Trophoblast cell (in vitro differentiated cells and primary cell): ENCODE measurements around the gene STX10.

Source experiments
- DNase-seq, 2 donors: peaks; one replicate each; pipeline ENCODE4 v3.0.0-alpha.2; 2016
- H2AFZ ChIP-seq: 2 replicates; pipeline ENCODE4 v1.6.1; 2013; ENCODE audit warnings: low read length, moderate library complexity, mild to moderate bottlenecking; ENCODE audit not compliant: insufficient read depth, poor library complexity
- H2AK5ac ChIP-seq: 2 replicates; pipeline ENCODE4 v1.6.1; 2013; ENCODE audit warnings: mild to moderate bottlenecking, low read length
- H2BK120ac ChIP-seq: 2 replicates; pipeline ENCODE4 v1.6.1; 2013; ENCODE audit warnings: low read length, mild to moderate bottlenecking, moderate library complexity; ENCODE audit not compliant: insufficient read depth, poor library complexity
- H2BK12ac ChIP-seq: 2 replicates; pipeline ENCODE4 v1.6.1; 2013; ENCODE audit warnings: mild to moderate bottlenecking, low read length, moderate library complexity
- H2BK5ac ChIP-seq: 2 replicates; pipeline ENCODE4 v1.6.1; 2013; ENCODE audit warnings: low read length, low read depth, moderate library complexity, mild to moderate bottlenecking; ENCODE audit not compliant: poor library complexity
- H3K14ac ChIP-seq: 2 replicates; pipeline ENCODE4 v1.6.1; 2013; ENCODE audit warnings: mild to moderate bottlenecking, low read length
- H3K18ac ChIP-seq: 2 replicates; pipeline ENCODE4 v1.6.1; 2013; ENCODE audit warnings: mild to moderate bottlenecking, low read length
- H3K23ac ChIP-seq: 2 replicates; pipeline ENCODE4 v1.6.1; 2013; ENCODE audit warnings: low read length
- H3K27ac ChIP-seq: 2 replicates; pipeline ENCODE4 v1.5.1; 2013; ENCODE audit warnings: low read depth, mild to moderate bottlenecking, inconsistent platforms, low read length, moderate library complexity
- H3K27me3 ChIP-seq: 2 replicates; pipeline ENCODE4 v1.6.1; 2013; ENCODE audit warnings: inconsistent platforms, mild to moderate bottlenecking, low read length, moderate library complexity; ENCODE audit not compliant: insufficient read depth
- H3K36me3 ChIP-seq, 2 experiments: 1 replicate in 1 of 2; 2 replicates in 1 of 2; pipeline ENCODE4 v1.6.1; 2013; ENCODE audit warnings: low read length in 2 of 2, mild to moderate bottlenecking in 2 of 2, moderate library complexity in 1 of 2; ENCODE audit not compliant: insufficient read depth in 2 of 2, control insufficient read depth in 1 of 2
- H3K4ac ChIP-seq: 2 replicates; pipeline ENCODE4 v1.6.1; 2013; ENCODE audit warnings: low read depth, mild to moderate bottlenecking, low read length, moderate library complexity
- H3K4me1 ChIP-seq, 2 experiments: 1 replicate in 1 of 2; 2 replicates in 1 of 2; pipeline ENCODE4 v1.6.1; 2013; ENCODE audit warnings: low read length in 2 of 2, mild to moderate bottlenecking in 2 of 2, moderate library complexity in 1 of 2; ENCODE audit not compliant: insufficient read depth in 2 of 2, control insufficient read depth in 1 of 2
- H3K4me2 ChIP-seq: 2 replicates; pipeline ENCODE4 v1.6.1; 2013; ENCODE audit warnings: inconsistent platforms, mild to moderate bottlenecking, low read length, moderate library complexity
- H3K4me3 ChIP-seq: 2 replicates; pipeline ENCODE4 v1.5.1; 2013; ENCODE audit warnings: mild to moderate bottlenecking, low read depth, low read length, inconsistent platforms
- H3K79me1 ChIP-seq: one replicate; pipeline ENCODE4 v1.6.1; 2013; ENCODE audit warnings: low read length
- H3K79me2 ChIP-seq: 2 replicates; pipeline ENCODE4 v1.6.1; 2013; ENCODE audit warnings: low read length, mild to moderate bottlenecking; ENCODE audit not compliant: control insufficient read depth, insufficient read depth, poor library complexity
- H3K9ac ChIP-seq: 2 replicates; pipeline ENCODE4 v1.6.1; 2013; ENCODE audit warnings: mild to moderate bottlenecking, low read length
- H3K9me3 ChIP-seq: 2 replicates; pipeline ENCODE4 v1.6.1; 2013; ENCODE audit warnings: low read depth, mild to moderate bottlenecking, control low read depth, inconsistent platforms, low read length; ENCODE audit not compliant: insufficient read depth
- H4K12ac ChIP-seq: 2 replicates; pipeline ENCODE4 v1.6.1; 2013; ENCODE audit warnings: low read depth, mild to moderate bottlenecking, low read length, moderate library complexity
- H4K8ac ChIP-seq: 2 replicates; pipeline ENCODE4 v1.6.1; 2013; ENCODE audit warnings: low read depth, mild to moderate bottlenecking, low read length, moderate library complexity
- H4K91ac ChIP-seq: one replicate; pipeline ENCODE4 v1.6.1; 2013; ENCODE audit warnings: low read depth, mild to moderate bottlenecking, low read length, moderate library complexity
- WGBS: extraction: QIAGEN DNeasy Blood & Tissue Kit; methylation state at CpG from one replicate; pipeline ENCODE4 v1.1.7; 2013; ENCODE audit warnings: missing lambda C conversion rate; ENCODE audit not compliant: insufficient read length, insufficient coverage; ENCODE audit errors: extremely low coverage; 5-methylcytosine and 5-hydroxymethylcytosine counted together

Gene STX10

GRCh38 chr19:13120031-13120430, 30.1 kb downstream of the STX10 start:
- DNase-seq: no peak
- no peak overlapping the region for H2BK5ac ChIP-seq
- no peak overlapping the region for H3K23ac ChIP-seq
- peak overlapping the region; percentile 88 for H3K4ac ChIP-seq
- peaks cover 11% of the 10 kb centered on the region for H3K79me1 ChIP-seq
- H3K9me3 ChIP-seq: no peaks in the 10 kb centered on the region
- H4K8ac ChIP-seq: no peak overlapping the region
- H2BK120ac ChIP-seq: no peak overlapping the region
- H3K4me3 ChIP-seq: no peak overlapping the region
- no peak overlapping the region for H4K91ac ChIP-seq
- H3K4me1 ChIP-seq: peaks cover 18 to 26% of the 10 kb centered on the region in 2 experiments
- no peak overlapping the region for H2AFZ ChIP-seq
- H2BK12ac ChIP-seq: no peak overlapping the region
- H3K27me3 ChIP-seq: no peaks in the 10 kb centered on the region
- no peak overlapping the region for H2AK5ac ChIP-seq
- WGBS: no CpG with 5 or more reads among the region's 9 CpGs
- peaks cover 25 to 26% of the 10 kb centered on the region in 2 experiments for H3K36me3 ChIP-seq
- no peak overlapping the region for H3K14ac ChIP-seq
- no peak overlapping the region for H3K9ac ChIP-seq
- H3K4me2 ChIP-seq: peak overlapping the region; percentile 95
- peaks cover 44% of the 10 kb centered on the region for H3K79me2 ChIP-seq
- no peak overlapping the region for H3K27ac ChIP-seq
- H3K18ac ChIP-seq: no peak overlapping the region
- H4K12ac ChIP-seq: no peak overlapping the region

GRCh38 chr19:13119627-13120026, 30.5 kb downstream of the STX10 start:
- H2BK120ac ChIP-seq: no peak overlapping the region
- no peak overlapping the region for H3K14ac ChIP-seq
- no peak overlapping the region for H3K4me3 ChIP-seq
- no peak overlapping the region for H2AFZ ChIP-seq
- no peak overlapping the region for H2BK12ac ChIP-seq
- H3K79me2 ChIP-seq: peaks cover 44% of the 10 kb centered on the region
- no peak overlapping the region for H3K18ac ChIP-seq
- H3K23ac ChIP-seq: no peak overlapping the region
- no CpG with 5 or more reads among the region's 8 CpGs for WGBS
- H2BK5ac ChIP-seq: no peak overlapping the region
- H3K4ac ChIP-seq: peak overlapping the region; percentile 88
- no peak overlapping the region for H3K9ac ChIP-seq
- peaks cover 18 to 26% of the 10 kb centered on the region in 2 experiments for H3K4me1 ChIP-seq
- no peak overlapping the region for H4K91ac ChIP-seq
- peak overlapping the region; percentile 95 for H3K4me2 ChIP-seq
- no peak overlapping the region for H4K12ac ChIP-seq
- no peaks in the 10 kb centered on the region for H3K9me3 ChIP-seq
- no peak overlapping the region for H3K27ac ChIP-seq
- H4K8ac ChIP-seq: no peak overlapping the region
- H3K36me3 ChIP-seq: peaks cover 24 to 26% of the 10 kb centered on the region in 2 experiments
- no peaks in the 10 kb centered on the region for H3K27me3 ChIP-seq
- H2AK5ac ChIP-seq: no peak overlapping the region
- peaks cover 11% of the 10 kb centered on the region for H3K79me1 ChIP-seq
- no peak for DNase-seq

GRCh38 chr19:13118424-13119193, 31.6 kb downstream of the STX10 start:
- peak overlapping the region; percentile 100 for H3K4ac ChIP-seq
- H3K79me1 ChIP-seq: peaks cover 11% of the 10 kb centered on the region
- peak overlapping the region; percentile 95 for H3K4me2 ChIP-seq
- peak in 1 of 2 donors; percentile 39 for DNase-seq
- H3K18ac ChIP-seq: peak overlapping the region; percentile 100
- H2AK5ac ChIP-seq: peak overlapping the region; percentile 100
- peak overlapping the region; percentile 94 for H3K27ac ChIP-seq
- H4K12ac ChIP-seq: peak overlapping the region; percentile 99
- H2BK5ac ChIP-seq: peak overlapping the region; percentile 99
- H3K9me3 ChIP-seq: no peaks in the 10 kb centered on the region
- no CpG with 5 or more reads among the region's 57 CpGs for WGBS
- H3K27me3 ChIP-seq: no peaks in the 10 kb centered on the region
- peak overlapping the region; percentile 99 for H3K9ac ChIP-seq
- H3K4me1 ChIP-seq: peaks cover 18 to 26% of the 10 kb centered on the region in 2 experiments
- H2AFZ ChIP-seq: peak overlapping the region; percentile 98
- H2BK120ac ChIP-seq: peak overlapping the region; percentile 100
- peaks cover 21 to 26% of the 10 kb centered on the region in 2 experiments for H3K36me3 ChIP-seq
- peaks cover 44% of the 10 kb centered on the region for H3K79me2 ChIP-seq
- peak overlapping the region; percentile 100 for H3K14ac ChIP-seq
- H4K8ac ChIP-seq: peak overlapping the region; percentile 99
- H3K23ac ChIP-seq: no peak overlapping the region
- peak overlapping the region; percentile 99 for H3K4me3 ChIP-seq
- H2BK12ac ChIP-seq: peak overlapping the region; percentile 93
- peak overlapping the region; percentile 100 for H4K91ac ChIP-seq

- H3K79me1 ChIP-seq: peaks cover 11% of the 10 kb centered on the region
- peaks cover 43% of the 10 kb centered on the region for H3K79me2 ChIP-seq
- H3K36me3 ChIP-seq: peaks cover 21 to 23% of the 10 kb centered on the region in 2 experiments
- WGBS: no CpG with 5 or more reads among the region's 65 CpGs
- H2BK5ac ChIP-seq: peak within 1 kb of the TSS; percentile 99
- no peaks in the 10 kb centered on the region for H3K27me3 ChIP-seq
- H3K4me1 ChIP-seq: peaks cover 18 to 26% of the 10 kb centered on the region in 2 experiments
- peak within 1 kb of the TSS; percentile 93 for H2BK12ac ChIP-seq
- H2BK120ac ChIP-seq: peak within 1 kb of the TSS; percentile 100
- H4K91ac ChIP-seq: peak within 1 kb of the TSS; percentile 100
- H2AK5ac ChIP-seq: peak within 1 kb of the TSS; percentile 100
- peak within 1 kb of the TSS; percentile 99 for H3K9ac ChIP-seq
- peak within 1 kb of the TSS; percentile 99 for H4K8ac ChIP-seq
- peak within 1 kb of the TSS; percentile 94 for H3K27ac ChIP-seq
- peak within 1 kb of the TSS; percentile 99 for H3K4me3 ChIP-seq
- peak within 1 kb of the TSS; percentile 98 for H2AFZ ChIP-seq
- peak within 1 kb of the TSS; percentile 99 for H4K12ac ChIP-seq
- H3K18ac ChIP-seq: peak within 1 kb of the TSS; percentile 100
- peak within 1 kb of the TSS; percentile 100 for H3K4ac ChIP-seq
- no peaks in the 10 kb centered on the region for H3K9me3 ChIP-seq
- no peak within 1 kb of the TSS for H3K23ac ChIP-seq
- H3K14ac ChIP-seq: peak within 1 kb of the TSS; percentile 100
- H3K4me2 ChIP-seq: peak within 1 kb of the TSS; percentile 95
- DNase-seq: peak; percentile 89 to 94
These were observed 32.3 kb downstream of the STX10 start, which contains the start of gene NACC1 for GRCh38 chr19:13117772-13118423. NACC1 (plus strand) TSS chr19:13118264; CDS start chr19:13135208, 16,944 bp downstream.
